ACC112 (cell line): ENCODE results near the gene EIF4G1.
A peak's percentile ranks its signal among the peaks of the same experiment; 100 is the strongest.
"Not testable (repeated sequence)": the region's sequence is repeated elsewhere in the genome, so short reads cannot be mapped to it uniquely, and the experiment has no call there.

ENCODE experiments used
- H2AFZ ChIP-seq: fragments of 200-600 bp; sonication (generic); one replicate; pipeline ENCODE4 v1.6.0; 2017; ENCODE audit warnings: antibody characterized with exemption, low read length; ENCODE audit not compliant: unreplicated experiment
- H3K27ac ChIP-seq: fragments of 200-600 bp; sonication (generic); 2 replicates; pipeline ENCODE4 v1.5.1; 2014; ENCODE audit warnings: low read depth, mild to moderate bottlenecking, antibody characterized with exemption, low read length, moderate library complexity
- H3K27me3 ChIP-seq: fragments of 200-600 bp; sonication (generic); 2 replicates; pipeline ENCODE4 v1.6.1; 2014; ENCODE audit warnings: mild to moderate bottlenecking, antibody characterized with exemption, low read length, moderate library complexity, mixed read lengths; ENCODE audit not compliant: insufficient read depth
- H3K36me3 ChIP-seq: fragments of 200-600 bp; sonication (generic); 2 replicates; pipeline ENCODE4 v1.6.1; 2016; ENCODE audit warnings: mild to moderate bottlenecking, antibody characterized with exemption, low read length, moderate library complexity, mixed read lengths; ENCODE audit not compliant: insufficient read depth
- H3K4me1 ChIP-seq: fragments of 200-600 bp; sonication (generic); one replicate; pipeline ENCODE4 v1.6.1; 2016; ENCODE audit warnings: low read length, mixed read lengths; ENCODE audit not compliant: insufficient read depth, unreplicated experiment, control insufficient read depth
- H3K4me3 ChIP-seq: fragments of 200-600 bp; sonication (generic); 2 replicates; pipeline ENCODE4 v1.5.1; 2014; ENCODE audit warnings: mild to moderate bottlenecking, low read depth, low read length
- H3K79me2 ChIP-seq: fragments of 200-600 bp; sonication (generic); one replicate; pipeline ENCODE4 v1.6.0; 2016; ENCODE audit warnings: low read length; ENCODE audit not compliant: control insufficient read depth, unreplicated experiment, insufficient read depth

The EIF4G1 gene

GRCh38 chr3:184334470-184335158 is 20.2 kb downstream of the EIF4G1 start:
- Histone ChIP-seq H3K27ac (peak overlapping the region; percentile 94), H3K36me3 (peaks cover 38% of the 10 kb centered on the region), H3K4me1 (peaks cover 75% of the 10 kb centered on the region), H2AFZ (no peak overlapping the region), H3K27me3 (no peaks in the 10 kb centered on the region), H3K4me3 (no peak overlapping the region), H3K79me2 (peaks cover 43% of the 10 kb centered on the region)

DNA sequence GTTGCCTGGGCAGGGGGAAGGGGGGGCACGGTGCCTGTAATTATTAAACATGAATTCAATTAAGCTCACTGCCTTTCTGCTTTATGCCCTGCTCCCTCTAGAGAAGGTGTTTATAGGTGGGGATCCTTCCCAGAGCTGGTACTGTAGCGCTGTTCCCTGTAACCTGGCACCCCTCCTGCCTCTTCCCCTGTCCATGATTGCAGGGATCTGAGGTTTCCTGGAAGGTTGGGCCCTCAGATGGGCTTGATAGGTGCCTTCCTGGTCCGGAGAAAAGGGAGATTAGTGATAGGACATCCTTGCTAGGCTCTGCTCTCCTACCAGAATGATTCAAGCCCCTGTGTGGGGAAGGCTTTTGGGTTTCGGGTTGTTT is 20.9 kb downstream of the EIF4G1 start:
- Histone ChIP-seq H3K27me3 (no peaks in the 10 kb centered on the region), H3K4me3 (peak overlapping the region; percentile 83), H3K4me1 (peaks cover 75% of the 10 kb centered on the region), H2AFZ (no peak overlapping the region), H3K36me3 (peaks cover 34% of the 10 kb centered on the region), H3K79me2 (peaks cover 48% of the 10 kb centered on the region), H3K27ac (peak overlapping the region; percentile 94)

- no peaks in the 10 kb centered on the region for H3K27me3 ChIP-seq
- H3K4me1 ChIP-seq: peaks cover 80% of the 10 kb centered on the region
- H3K4me3 ChIP-seq: peak overlapping the region; percentile 83
- no peak overlapping the region for H2AFZ ChIP-seq
- H3K79me2 ChIP-seq: peaks cover 50% of the 10 kb centered on the region
- peaks cover 30% of the 10 kb centered on the region; the same call in 1 of the 2 replicates for H3K36me3 ChIP-seq
- H3K27ac ChIP-seq: peak overlapping the region; percentile 94
These were observed 21.5 kb downstream of the EIF4G1 start for GRCh38 chr3:184335661-184336546.

- Histone ChIP-seq H3K79me2 (peaks cover 55% of the 10 kb centered on the region), H3K27me3 (no peaks in the 10 kb centered on the region), H3K27ac (peak overlapping the region; percentile 94), H3K4me1 (peaks cover 75% of the 10 kb centered on the region), H2AFZ (no peak overlapping the region), H3K36me3 (peaks cover 22% of the 10 kb centered on the region; the same call in 1 of the 2 replicates), H3K4me3 (peak overlapping the region; percentile 83)
These were observed 22.4 kb downstream of the EIF4G1 start for GRCh38 chr3:184336547-184337398.

- H2AFZ ChIP-seq: no peak within 1 kb of the TSS
- no peaks in the 10 kb centered on the region for H3K27me3 ChIP-seq
- peaks cover 55% of the 10 kb centered on the region for H3K79me2 ChIP-seq
- peaks cover 19% of the 10 kb centered on the region; the same call in 1 of the 2 replicates for H3K36me3 ChIP-seq
- peak within 1 kb of the TSS; percentile 83 for H3K4me3 ChIP-seq
- peak within 1 kb of the TSS; percentile 94 for H3K27ac ChIP-seq
- H3K4me1 ChIP-seq: peaks cover 69% of the 10 kb centered on the region
These were observed 23.0 kb downstream of the EIF4G1 start, which contains the start of gene FAM131A for GRCh38 chr3:184337399-184337714. TSS of gene FAM131A (plus strand) at chr3:184337600. CDS start at chr3:184337631, 31 bp downstream.

GRCh38 chr3:184337981-184338380 is 23.6 kb downstream of the EIF4G1 start:
- peak overlapping the region; percentile 94 for H3K27ac ChIP-seq
- H3K36me3 ChIP-seq: peaks cover 15% of the 10 kb centered on the region; the same call in 1 of the 2 replicates
- peaks cover 51% of the 10 kb centered on the region for H3K79me2 ChIP-seq
- peaks cover 63% of the 10 kb centered on the region for H3K4me1 ChIP-seq
- peak overlapping the region; percentile 83 for H3K4me3 ChIP-seq
- H2AFZ ChIP-seq: no peak overlapping the region
- no peaks in the 10 kb centered on the region for H3K27me3 ChIP-seq

GRCh38 chr3:184338511-184338945 is 24.1 kb downstream of the EIF4G1 start:
- H3K4me1 ChIP-seq: peaks cover 58% of the 10 kb centered on the region
- H3K4me3 ChIP-seq: peak overlapping the region; percentile 83
- peaks cover 9% of the 10 kb centered on the region; the same call in 1 of the 2 replicates for H3K36me3 ChIP-seq
- H2AFZ ChIP-seq: no peak overlapping the region
- peak overlapping the region; percentile 94 for H3K27ac ChIP-seq
- H3K27me3 ChIP-seq: no peaks in the 10 kb centered on the region
- peaks cover 47% of the 10 kb centered on the region for H3K79me2 ChIP-seq

- H3K36me3 ChIP-seq: peaks cover 4% of the 10 kb centered on the region; the same call in 1 of the 2 replicates
- H2AFZ ChIP-seq: no peak overlapping the region
- peaks cover 47% of the 10 kb centered on the region for H3K79me2 ChIP-seq
- H3K27me3 ChIP-seq: no peaks in the 10 kb centered on the region
- peak overlapping the region; percentile 94 for H3K27ac ChIP-seq
- H3K4me3 ChIP-seq: peak overlapping the region; percentile 83
- H3K4me1 ChIP-seq: peaks cover 53% of the 10 kb centered on the region
These were observed 24.6 kb downstream of the EIF4G1 start for GRCh38 chr3:184339001-184339400.

GRCh38 chr3:184339451-184340135 is 25.2 kb downstream of the EIF4G1 start:
- not testable (repeated sequence) for H3K27ac ChIP-seq, H3K4me3 ChIP-seq, H3K36me3 ChIP-seq, H2AFZ ChIP-seq, H3K27me3 ChIP-seq
- H3K79me2 ChIP-seq: peaks cover 47% of the 10 kb centered on the region
- H3K4me1 ChIP-seq: peaks cover 47% of the 10 kb centered on the region
